ENCODE results near the gene SEC14L3. TPM values are rescaled to one million over a fixed set of nuclear protein-coding genes. Genes with fewer than 3 reads are reported as not detected.
A peak's percentile ranks its signal among the peaks of the same experiment; 100 is the strongest.

SEC14L3 gene
- total and polyA plus RNA-seq, 2 of the 13 experiments (the other 11 are each of a cell fraction or from before 2014, with no cell fraction given), result not detected

DNA sequence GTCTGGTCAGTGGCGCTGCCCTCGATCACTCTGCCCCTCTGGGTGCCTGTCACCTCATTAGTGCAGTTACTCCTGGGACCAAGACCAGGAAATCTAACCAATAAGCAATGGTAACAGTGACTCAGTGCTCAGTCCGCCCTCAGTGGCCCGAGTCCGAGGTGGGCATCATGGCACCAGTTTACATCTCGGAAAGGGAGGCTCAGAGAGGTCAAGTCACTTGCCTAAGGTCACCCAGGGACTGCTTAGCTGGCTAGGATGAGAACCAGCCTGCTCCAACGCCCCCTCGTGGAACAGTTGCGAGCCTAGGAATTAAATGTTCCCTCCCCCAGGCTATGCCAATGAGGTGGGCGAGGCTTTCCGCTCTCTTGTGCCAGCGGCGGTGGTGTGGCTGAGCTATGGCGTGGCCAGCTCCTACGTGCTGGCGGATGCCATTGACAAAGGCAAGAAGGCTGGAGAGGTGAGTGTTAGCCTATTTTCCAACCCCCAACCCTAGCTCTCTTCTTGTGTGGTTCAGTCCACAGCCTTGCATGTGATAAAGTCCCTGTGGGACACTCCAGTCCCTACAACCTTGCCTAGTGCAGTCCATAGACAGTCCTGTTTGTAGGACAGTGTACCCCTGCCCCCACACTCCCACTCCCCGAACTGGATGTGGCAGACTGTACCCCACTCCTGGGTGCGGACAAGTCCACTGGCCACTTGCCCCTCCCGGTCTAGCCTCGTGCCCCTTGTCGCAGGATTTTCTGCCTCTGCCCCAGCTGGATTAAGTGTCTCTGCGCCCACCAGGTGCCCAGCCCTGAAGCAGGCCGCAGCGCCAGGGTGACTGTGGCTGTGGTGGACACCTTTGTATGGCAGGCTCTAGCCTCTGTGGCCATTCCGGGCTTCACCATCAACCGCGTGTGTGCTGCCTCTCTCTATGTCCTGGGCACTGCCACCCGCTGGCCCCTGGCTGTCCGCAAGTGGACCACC, 45.1 kb downstream of the SEC14L3 start (continued):
- TF ChIP-seq, protein P1, sequence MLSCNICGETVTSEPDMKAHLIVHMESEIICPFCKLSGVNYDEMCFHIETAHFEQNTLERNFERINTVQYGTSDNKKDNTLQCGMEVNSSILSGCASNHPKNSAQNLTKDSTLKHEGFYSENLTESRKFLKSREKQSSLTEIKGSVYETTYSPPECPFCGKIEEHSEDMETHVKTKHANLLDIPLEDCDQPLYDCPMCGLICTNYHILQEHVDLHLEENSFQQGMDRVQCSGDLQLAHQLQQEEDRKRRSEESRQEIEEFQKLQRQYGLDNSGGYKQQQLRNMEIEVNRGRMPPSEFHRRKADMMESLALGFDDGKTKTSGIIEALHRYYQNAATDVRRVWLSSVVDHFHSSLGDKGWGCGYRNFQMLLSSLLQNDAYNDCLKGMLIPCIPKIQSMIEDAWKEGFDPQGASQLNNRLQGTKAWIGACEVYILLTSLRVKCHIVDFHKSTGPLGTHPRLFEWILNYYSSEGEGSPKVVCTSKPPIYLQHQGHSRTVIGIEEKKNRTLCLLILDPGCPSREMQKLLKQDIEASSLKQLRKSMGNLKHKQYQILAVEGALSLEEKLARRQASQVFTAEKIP (CRISPR knock-in tag; IDR thresholded peaks at IDR 0.05; ENCODE audit: borderline replicate concordance), result no peak
- no peak for TF ChIP-seq SP2 (CRISPR knock-in tag; IDR thresholded peaks at IDR 0.05)
- TF ChIP-seq ZFP90 (CRISPR knock-in tag; IDR thresholded peaks at IDR 0.05; ENCODE audit: borderline replicate concordance), result no peak
- no peak for TF ChIP-seq RBM39 (IDR thresholded peaks at IDR 0.05; ENCODE audit: low read depth, low read length, poor library complexity, severe bottlenecking)
- peak; percentile 53; the same call in 1 of the 2 replicates for TF ChIP-seq ADNP (CRISPR knock-in tag; IDR thresholded peaks at IDR 0.05)
- TF ChIP-seq ZNF350 (CRISPR knock-in tag; IDR thresholded peaks at IDR 0.05; ENCODE audit: borderline replicate concordance, low read depth), result 0 out of 2 replicates have a peak, but pooled peaks have one; percentile 32
- no peak for TF ChIP-seq KMT2B (CRISPR knock-in tag; IDR thresholded peaks at IDR 0.05)
- peak; percentile 57; the same call in 1 of the 2 replicates for TF ChIP-seq PATZ1 (CRISPR knock-in tag; IDR thresholded peaks at IDR 0.05)
- no peak for TF ChIP-seq ZNF317 (CRISPR knock-in tag; IDR thresholded peaks at IDR 0.05)
- TF ChIP-seq BCL3 (CRISPR knock-in tag; IDR thresholded peaks at IDR 0.05), result no peak
- TF ChIP-seq NFRKB (IDR thresholded peaks at IDR 0.05), result no peak
- peak; percentile 91 for TF ChIP-seq HNRNPL (IDR thresholded peaks at IDR 0.05; ENCODE audit: low read depth, low read length)
- TF ChIP-seq MTA1 (CRISPR knock-in tag; IDR thresholded peaks at IDR 0.05; ENCODE audit: borderline replicate concordance), result 0 out of 2 replicates have a peak, but pooled peaks have one; percentile 17
- no peak for TF ChIP-seq ZNF513 (CRISPR knock-in tag; conservative IDR thresholded peaks at IDR 0.05)
- no peak for TF ChIP-seq ZNF770 (CRISPR knock-in tag; IDR thresholded peaks at IDR 0.05)
- TF ChIP-seq KLF12 (CRISPR knock-in tag; IDR thresholded peaks at IDR 0.05; ENCODE audit: borderline replicate concordance), result no peak
- no peak for TF ChIP-seq ZNF891 (CRISPR knock-in tag; IDR thresholded peaks at IDR 0.05)
- no peak for TF ChIP-seq REL (CRISPR knock-in tag; conservative IDR thresholded peaks at IDR 0.05)

All from HepG2 (cell line).